ENCODE results near the gene PDZK1. TPM values are rescaled to one million over a fixed set of nuclear protein-coding genes. Genes with fewer than 3 reads are reported as not detected.
"Not testable (repeated sequence)": the region's sequence is repeated elsewhere in the genome, so short reads cannot be mapped to it uniquely, and the experiment has no call there.

PDZK1 gene
- total and polyA plus RNA-seq, 5 donors, result 0.14 to 0.27 TPM; not detected in 3

DNA sequence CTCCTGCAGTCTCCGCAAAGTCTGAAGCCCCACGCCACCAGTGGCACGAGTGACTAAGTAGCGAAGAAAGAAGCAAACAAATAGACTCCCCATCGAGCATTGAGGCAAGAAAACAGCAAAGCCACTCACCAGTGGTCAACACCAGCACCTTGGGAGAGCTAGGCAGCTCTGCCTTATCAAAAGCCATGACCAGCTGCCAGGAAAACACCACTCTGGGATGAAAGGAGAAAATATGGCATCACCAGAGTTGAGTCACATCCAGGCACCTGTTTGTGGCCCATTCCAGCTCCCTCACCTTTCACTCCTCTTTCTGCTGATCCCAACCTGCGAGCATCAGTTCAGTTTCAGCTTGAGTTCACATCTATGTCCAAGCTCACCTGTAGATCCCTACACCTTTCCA, 17.2 kb downstream of the PDZK1 start:
- Histone ChIP-seq H3K9me3 (ENCODE audit: control insufficient read depth, low read length) (no peaks in the 10 kb centered on the region), H3K27ac (ENCODE audit: low read length) (no peak overlapping the region), H3K27me3 (ENCODE audit: control insufficient read depth, insufficient read depth) (no peaks in the 10 kb centered on the region), H3K4me3 (ENCODE audit: low read length) (no peak overlapping the region), H3K4me1 (ENCODE audit: control insufficient read depth, insufficient read depth, low read length) (no peaks in the 10 kb centered on the region)
- ATAC-seq (no peak), DNase-seq (no peak)
- intact Hi-C loops (cut with DNase I), result no loop called here
- WGBS, result 91% methylated on average over 6 of the region's 6 CpGs

DNA sequence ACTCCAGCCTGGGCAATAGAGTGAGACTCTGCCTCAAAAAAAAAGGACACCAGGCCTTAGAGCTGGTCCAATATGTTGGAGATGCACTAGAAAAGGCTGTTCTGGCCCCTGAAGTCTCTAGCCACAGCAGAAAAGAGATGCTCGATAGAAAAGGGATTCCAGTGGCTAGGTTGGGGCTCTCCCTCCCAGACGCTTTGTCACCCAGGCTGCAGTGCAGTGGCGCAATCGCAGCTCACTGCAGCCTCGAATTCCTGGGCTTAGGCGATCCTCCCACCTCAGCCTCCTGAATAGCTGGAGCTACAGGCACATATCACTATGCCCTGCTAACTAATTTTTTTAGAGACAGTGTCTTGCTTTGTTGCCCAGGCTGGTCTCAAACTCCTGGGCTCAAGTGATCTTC, 18.2 kb downstream of the PDZK1 start:
- no peaks in the 10 kb centered on the region for H3K9me3 ChIP-seq (ENCODE audit: control insufficient read depth, low read length)
- H3K4me1 ChIP-seq (ENCODE audit: control insufficient read depth, insufficient read depth, low read length), result no peaks in the 10 kb centered on the region
- H3K27ac ChIP-seq (ENCODE audit: low read length), result no peak overlapping the region
- H3K4me3 ChIP-seq (ENCODE audit: low read length), result no peak overlapping the region
- ATAC-seq, result no peak
- no peaks in the 10 kb centered on the region for H3K27me3 ChIP-seq (ENCODE audit: control insufficient read depth, insufficient read depth)
- DNase-seq, result no peak
- WGBS, result 94% methylated on average over 6 of the region's 6 CpGs
- intact Hi-C loops (cut with DNase I), result no loop called here

DNA sequence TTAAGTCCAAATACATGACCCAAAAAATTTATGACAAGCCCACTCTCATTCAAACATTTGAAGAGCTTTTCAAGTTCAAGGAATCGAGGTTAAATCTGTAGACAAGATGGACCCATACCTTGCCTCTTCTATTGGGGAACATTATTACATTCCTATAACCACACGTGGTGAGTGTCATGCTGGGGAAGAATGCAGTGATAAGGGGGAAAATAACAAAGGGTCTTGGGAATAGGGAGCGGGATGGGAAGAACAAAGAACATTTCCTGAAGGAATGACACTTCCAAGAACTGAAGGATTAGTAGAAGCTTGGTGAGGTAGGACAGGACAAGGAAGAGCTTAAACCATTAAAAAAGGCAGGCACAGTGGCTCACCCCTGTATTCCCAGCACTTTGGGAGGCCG, 18.8 kb downstream of the PDZK1 start:
- WGBS, result 65% methylated on average over 4 of the region's 4 CpGs
- no peak for DNase-seq
- intact Hi-C loops (cut with DNase I), result no loop called here
- no peaks in the 10 kb centered on the region for H3K4me1 ChIP-seq (ENCODE audit: control insufficient read depth, insufficient read depth, low read length)
- H3K27ac ChIP-seq (ENCODE audit: low read length), result no peak overlapping the region
- H3K9me3 ChIP-seq (ENCODE audit: control insufficient read depth, low read length), result no peaks in the 10 kb centered on the region
- no peak for ATAC-seq
- H3K27me3 ChIP-seq (ENCODE audit: control insufficient read depth, insufficient read depth), result no peaks in the 10 kb centered on the region
- H3K4me3 ChIP-seq (ENCODE audit: low read length), result no peak overlapping the region

GRCh38 chr1:145686078-145686477, 21.1 kb downstream of the PDZK1 start:
- H3K9me3 ChIP-seq (ENCODE audit: control insufficient read depth, low read length); H3K27ac ChIP-seq (ENCODE audit: low read length); ATAC-seq; H3K27me3 ChIP-seq (ENCODE audit: control insufficient read depth, insufficient read depth); H3K4me1 ChIP-seq (ENCODE audit: control insufficient read depth, insufficient read depth, low read length); DNase-seq; H3K4me3 ChIP-seq (ENCODE audit: low read length); intact Hi-C loops (cut with DNase I): not testable (repeated sequence)
- WGBS, result 64% methylated on average over 1 of the region's 1 CpG

DNA sequence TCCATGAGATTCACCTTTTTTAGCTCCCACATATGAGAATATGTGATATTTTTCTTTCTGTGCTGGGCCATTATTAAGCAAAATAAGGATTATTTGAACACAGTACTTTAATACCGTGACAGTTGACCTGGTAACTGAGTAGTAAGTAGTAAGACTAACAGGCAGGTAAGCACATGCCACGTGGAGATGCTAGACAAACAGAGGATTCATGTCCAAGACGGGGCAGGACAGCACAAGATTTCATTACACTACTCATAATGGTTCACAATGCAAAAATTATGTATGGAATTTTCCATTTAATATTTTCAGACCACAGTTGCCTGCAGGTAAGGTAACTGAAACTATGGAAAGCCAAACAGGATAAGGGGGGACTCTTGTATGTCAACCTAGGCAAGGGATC, 22.3 kb downstream of the PDZK1 start:
- H3K27ac ChIP-seq (ENCODE audit: low read length); H3K9me3 ChIP-seq (ENCODE audit: control insufficient read depth, low read length); H3K4me3 ChIP-seq (ENCODE audit: low read length); DNase-seq; H3K27me3 ChIP-seq (ENCODE audit: control insufficient read depth, insufficient read depth); intact Hi-C loops (cut with DNase I); H3K4me1 ChIP-seq (ENCODE audit: control insufficient read depth, insufficient read depth, low read length); ATAC-seq: not testable (repeated sequence)
- WGBS, result 95% methylated on average over 2 of the region's 3 CpGs

DNA sequence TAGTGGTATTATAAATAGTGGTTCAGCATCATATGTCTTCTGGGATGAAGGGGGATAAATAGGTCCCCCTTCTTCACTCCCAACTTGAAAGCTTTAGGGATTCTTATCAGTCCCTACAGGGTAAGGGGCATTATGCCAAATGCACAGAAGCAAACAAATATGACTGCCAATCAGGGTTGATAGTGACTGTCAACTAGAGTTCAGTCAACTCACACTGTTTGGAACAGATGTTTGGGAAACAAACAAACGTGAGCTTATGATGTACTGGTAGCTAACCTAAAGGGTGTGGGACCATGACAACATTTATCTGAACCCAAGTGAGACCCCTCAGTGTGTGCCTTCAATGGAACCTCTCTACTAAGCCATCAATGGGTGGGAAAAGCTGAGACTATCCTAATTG, 34.0 kb downstream of the PDZK1 start:
- ATAC-seq; H3K27me3 ChIP-seq (ENCODE audit: control insufficient read depth, insufficient read depth); H3K4me1 ChIP-seq (ENCODE audit: control insufficient read depth, insufficient read depth, low read length); intact Hi-C loops (cut with DNase I); H3K9me3 ChIP-seq (ENCODE audit: control insufficient read depth, low read length); H3K27ac ChIP-seq (ENCODE audit: low read length); H3K4me3 ChIP-seq (ENCODE audit: low read length); DNase-seq: not testable (repeated sequence)
- no CpG with 5 or more reads among the region's 1 CpG for WGBS

DNA sequence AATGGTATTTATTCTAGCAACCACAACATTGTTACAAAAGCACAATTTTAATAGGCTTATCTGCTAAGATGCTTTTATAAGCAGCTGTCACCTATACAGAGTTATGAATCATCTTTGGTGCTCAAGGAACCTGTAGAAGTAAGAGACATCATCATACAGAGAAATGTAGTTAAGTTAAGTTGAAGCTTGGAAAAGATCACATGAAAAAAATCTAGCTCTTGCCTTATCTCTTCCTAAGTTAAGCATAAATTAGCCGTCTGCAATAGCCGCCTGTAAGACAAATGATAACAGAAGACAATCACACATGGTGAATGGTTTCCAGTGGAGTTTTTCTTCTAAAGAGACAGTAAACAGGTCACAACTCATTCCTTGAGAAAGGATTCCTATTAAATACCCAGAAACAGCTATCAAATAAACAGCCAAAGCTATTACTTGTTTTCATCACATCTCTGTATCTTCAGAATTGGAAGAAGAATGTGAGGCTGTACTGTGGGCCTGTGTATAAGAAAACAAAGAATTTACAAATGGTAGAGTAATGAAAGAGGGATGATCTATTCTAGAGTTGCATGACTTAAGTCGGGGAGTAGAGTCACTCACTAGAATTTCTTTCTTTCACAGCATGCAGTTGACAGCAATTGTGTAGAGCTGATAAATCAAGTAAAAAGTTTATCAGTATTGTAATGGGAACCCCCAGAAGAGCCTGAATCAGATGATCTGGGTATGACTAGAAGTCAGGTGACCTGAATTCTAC, 36.0 kb downstream of the PDZK1 start:
- ATAC-seq, result not testable (repeated sequence)
- WGBS, result 88% methylated on average over 2 of the region's 3 CpGs

GRCh38 chr1:145665015-145665414, 42.2 kb downstream of the PDZK1 start:
- H3K9me3 ChIP-seq (ENCODE audit: control insufficient read depth, low read length); H3K4me1 ChIP-seq (ENCODE audit: control insufficient read depth, insufficient read depth, low read length); H3K4me3 ChIP-seq (ENCODE audit: low read length); H3K27me3 ChIP-seq (ENCODE audit: control insufficient read depth, insufficient read depth); DNase-seq; intact Hi-C loops (cut with DNase I); ATAC-seq; H3K27ac ChIP-seq (ENCODE audit: low read length): not testable (repeated sequence)
- WGBS, result 54% methylated on average over 4 of the region's 4 CpGs

More for the DNA sequence above, 36.0 kb downstream of the PDZK1 start:
- H3K27me3 ChIP-seq (ENCODE audit: control insufficient read depth, insufficient read depth); H3K27ac ChIP-seq (ENCODE audit: low read length); H3K4me3 ChIP-seq (ENCODE audit: low read length); H3K9me3 ChIP-seq (ENCODE audit: control insufficient read depth, low read length); H3K4me1 ChIP-seq (ENCODE audit: control insufficient read depth, insufficient read depth, low read length); DNase-seq; intact Hi-C loops (cut with DNase I): not testable (repeated sequence)

GRCh38 chr1:145662502-145662901, 44.7 kb downstream of the PDZK1 start:
- H3K27ac ChIP-seq (ENCODE audit: low read length); ATAC-seq; H3K9me3 ChIP-seq (ENCODE audit: control insufficient read depth, low read length); H3K27me3 ChIP-seq (ENCODE audit: control insufficient read depth, insufficient read depth); DNase-seq; H3K4me1 ChIP-seq (ENCODE audit: control insufficient read depth, insufficient read depth, low read length); H3K4me3 ChIP-seq (ENCODE audit: low read length); intact Hi-C loops (cut with DNase I): not testable (repeated sequence)
- WGBS, result 76% methylated on average over 2 of the region's 2 CpGs

DNA sequence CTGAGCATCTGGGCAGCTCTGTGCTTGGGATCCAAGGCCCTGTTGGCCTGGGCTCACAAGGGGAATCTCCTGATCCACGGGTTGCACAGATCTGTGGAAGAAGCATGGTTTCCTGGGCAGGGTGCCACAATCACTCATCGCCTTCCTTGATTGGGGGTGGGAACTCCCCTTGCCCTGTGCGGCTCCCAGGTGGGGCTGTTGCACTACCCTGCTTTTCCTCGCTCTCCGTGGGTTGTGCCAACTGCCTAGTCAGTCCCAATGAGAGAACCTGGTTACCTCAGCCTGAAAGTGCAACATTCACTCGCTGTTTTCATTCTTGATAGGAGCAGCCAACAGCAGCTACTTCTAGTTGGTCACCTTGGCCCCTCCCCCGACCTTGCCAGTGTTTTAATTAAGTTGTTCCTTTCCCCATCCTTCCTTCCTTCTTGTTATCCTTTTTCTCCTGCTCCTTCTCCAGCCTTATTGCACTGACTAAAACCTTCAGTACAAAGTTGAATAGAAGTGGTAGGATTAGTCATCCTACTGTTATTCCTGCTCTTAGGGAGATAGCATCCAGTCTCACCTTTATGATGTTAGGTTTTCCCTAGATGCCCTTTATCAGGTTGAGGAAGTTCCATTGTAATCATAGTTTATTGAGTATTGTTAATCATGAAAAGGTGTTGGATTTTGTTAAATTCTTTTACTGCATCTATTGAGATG, 50.8 kb downstream of the PDZK1 start:
- peak in 1 of 3 donors; percentile 54 for DNase-seq
- H3K9me3 ChIP-seq (ENCODE audit: control insufficient read depth, low read length); H3K27me3 ChIP-seq (ENCODE audit: control insufficient read depth, insufficient read depth); intact Hi-C loops (cut with DNase I); H3K4me3 ChIP-seq (ENCODE audit: low read length); H3K27ac ChIP-seq (ENCODE audit: low read length); H3K4me1 ChIP-seq (ENCODE audit: control insufficient read depth, insufficient read depth, low read length): not testable (repeated sequence)
- 76% methylated on average over 5 of the region's 7 CpGs for WGBS
- ATAC-seq, result peak; percentile 47 to 72

DNA sequence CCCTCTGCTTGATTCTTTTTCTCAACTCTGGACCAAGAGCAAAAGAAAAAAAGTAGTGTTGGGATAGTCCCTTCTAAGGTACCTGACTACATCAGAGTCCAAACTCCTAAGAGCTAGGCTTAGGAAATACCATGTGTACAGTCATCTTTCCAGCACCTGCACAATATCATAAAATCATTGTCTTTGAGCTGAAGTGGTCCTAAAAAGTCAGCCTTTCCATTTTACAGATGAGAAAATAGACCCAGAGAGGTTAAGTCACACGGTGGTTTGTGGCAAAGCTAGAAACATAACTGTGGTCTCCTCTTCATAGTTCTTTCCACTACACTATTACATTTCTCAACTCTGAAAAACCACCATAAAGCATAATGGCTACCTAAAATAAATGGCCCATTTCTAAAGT, 63.2 kb downstream of the PDZK1 start:
- H3K27me3 ChIP-seq (ENCODE audit: control insufficient read depth, insufficient read depth); DNase-seq; H3K4me1 ChIP-seq (ENCODE audit: control insufficient read depth, insufficient read depth, low read length); ATAC-seq; H3K27ac ChIP-seq (ENCODE audit: low read length); intact Hi-C loops (cut with DNase I); H3K9me3 ChIP-seq (ENCODE audit: control insufficient read depth, low read length); H3K4me3 ChIP-seq (ENCODE audit: low read length): not testable (repeated sequence)
- WGBS, result no CpG with 5 or more reads among the region's 1 CpG
